Smooth muscle cell (in vitro differentiated cells): ENCODE data around the gene ORM1. TPM values are rescaled to one million over a fixed set of nuclear protein-coding genes. Genes with fewer than 3 reads are reported as not detected.
"Not testable (repeated sequence)": the region's sequence is repeated elsewhere in the genome, so short reads cannot be mapped to it uniquely, and the experiment has no call there.

Experiments used
- DNase-seq: peaks from one replicate; lab custom pipeline; 2025; ENCODE audit not compliant: unreplicated experiment; lab: John Stamatoyannopoulos, UW
- H2AFZ ChIP-seq: fragments of 200-600 bp; sonication (generic); 2 replicates; pipeline ENCODE4 v1.6.0; 2016; ENCODE audit warnings: antibody characterized with exemption, low read depth, mild to moderate bottlenecking
- H3F3A ChIP-seq: fragments of 200-600 bp; sonication (generic); 2 replicates; pipeline ENCODE4 v1.6.0; 2017; ENCODE audit warnings: antibody characterized with exemption, low read depth
- H3K27ac ChIP-seq: fragments of 200-600 bp; sonication (generic); 2 replicates; pipeline ENCODE4 v1.5.1; 2016; ENCODE audit warnings: low read depth, mild to moderate bottlenecking
- H3K27me3 ChIP-seq: fragments of 200-600 bp; sonication (generic); 2 replicates; pipeline ENCODE4 v1.6.1; 2016; ENCODE audit warnings: low read depth, mild to moderate bottlenecking
- H3K36me3 ChIP-seq: fragments of 200-600 bp; sonication (generic); 2 replicates; pipeline ENCODE4 v1.5.1; 2016; ENCODE audit warnings: low read depth
- H3K4me1 ChIP-seq: fragments of 200-600 bp; sonication (generic); 2 replicates; pipeline ENCODE4 v1.5.1; 2016; ENCODE audit warnings: low read depth
- H3K4me2 ChIP-seq: fragments of 200-600 bp; sonication (generic); 2 replicates; pipeline ENCODE4 v1.6.0; 2016; ENCODE audit warnings: mild to moderate bottlenecking
- H3K4me3 ChIP-seq: fragments of 200-600 bp; sonication (generic); 2 replicates; pipeline ENCODE4 v1.5.1; 2016; ENCODE audit warnings: mild to moderate bottlenecking
- H3K79me2 ChIP-seq: fragments of 200-600 bp; sonication (generic); 2 replicates; pipeline ENCODE4 v1.6.0; 2016; ENCODE audit warnings: low read depth, mild to moderate bottlenecking
- H3K9ac ChIP-seq: fragments of 200-600 bp; sonication (generic); 2 replicates; pipeline ENCODE4 v1.6.0; 2016; ENCODE audit warnings: low read depth
- H3K9me3 ChIP-seq: fragments of 200-600 bp; sonication (generic); replicated peaks from 2 replicates; pipeline ENCODE4 v1.5.1; 2016; ENCODE audit warnings: low read depth
- H4K20me1 ChIP-seq: fragments of 200-600 bp; sonication (generic); 2 replicates; pipeline ENCODE4 v1.6.0; 2016; ENCODE audit warnings: low read depth
- CTCF ChIP-seq: fragments of 200-600 bp; sonication (generic); IDR thresholded peaks from 2 replicates; pipeline ENCODE4 v1.5.1; 2017; ENCODE audit warnings: borderline replicate concordance, mild to moderate bottlenecking, antibody characterized with exemption; ENCODE audit not compliant: insufficient read depth, poor library complexity, severe bottlenecking
- WGBS: methylation state at CpG from one replicate; pipeline ENCODE4 v1.1.7; 2016; ENCODE audit warnings: low lambda C conversion rate; 5-methylcytosine and 5-hydroxymethylcytosine counted together
- polyA plus RNA-seq: library from polyadenylated mRNA; unstranded; fragments of >200 nt; fragmentation: Nextera tagmentation; extraction: Ambion mirVana; gene quantifications from 2 replicates; pipeline ENCODE4 v1.2.1, GENCODE V29; 2016
- total RNA-seq: library from RNA; depleted of rRNA; stranded (reverse); fragments of >200 nt; gene quantifications from 2 replicates; pipeline ENCODE4 v1.2.3, GENCODE V29; 2014

ORM1 gene
- total and polyA plus RNA-seq, 2 experiments from 2014 or later = 0.74 TPM; not detected in 1

DNA sequence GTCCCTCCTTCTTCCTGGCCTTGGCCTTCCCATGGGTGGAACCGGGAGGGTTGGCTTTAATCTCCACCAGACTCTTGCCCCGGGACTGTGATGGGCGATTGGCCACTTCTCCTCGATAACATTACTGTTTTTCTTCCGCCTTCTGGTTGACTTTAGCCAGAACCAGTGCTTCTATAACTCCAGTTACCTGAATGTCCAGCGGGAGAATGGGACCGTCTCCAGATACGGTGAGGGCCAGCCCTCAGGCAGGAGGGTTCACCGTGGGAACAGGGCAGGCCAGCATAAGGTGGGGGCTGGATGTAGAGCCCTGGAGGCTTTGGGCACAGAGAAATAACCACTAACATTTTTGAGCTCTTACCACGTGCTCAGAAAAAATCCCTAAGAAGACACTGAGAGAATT is 7.7 kb downstream of the ORM1 start:
- Histone ChIP-seq H3K27ac (no peak overlapping the region), H3K27me3 (no peaks in the 10 kb centered on the region), H3K4me2 (no peak overlapping the region), H3K79me2 (no peaks in the 10 kb centered on the region), H3K4me1 (no peaks in the 10 kb centered on the region), H4K20me1 (no peaks in the 10 kb centered on the region), H3K36me3 (no peaks in the 10 kb centered on the region), H3K4me3 (no peak overlapping the region), H3F3A (no peaks in the 10 kb centered on the region), H3K9ac (no peak overlapping the region), H2AFZ (no peak overlapping the region), H3K9me3 (no peaks in the 10 kb centered on the region)
- TF ChIP-seq CTCF = no peak
- WGBS = 86% methylated on average over 10 of the region's 10 CpGs
- no peak for DNase-seq

DNA sequence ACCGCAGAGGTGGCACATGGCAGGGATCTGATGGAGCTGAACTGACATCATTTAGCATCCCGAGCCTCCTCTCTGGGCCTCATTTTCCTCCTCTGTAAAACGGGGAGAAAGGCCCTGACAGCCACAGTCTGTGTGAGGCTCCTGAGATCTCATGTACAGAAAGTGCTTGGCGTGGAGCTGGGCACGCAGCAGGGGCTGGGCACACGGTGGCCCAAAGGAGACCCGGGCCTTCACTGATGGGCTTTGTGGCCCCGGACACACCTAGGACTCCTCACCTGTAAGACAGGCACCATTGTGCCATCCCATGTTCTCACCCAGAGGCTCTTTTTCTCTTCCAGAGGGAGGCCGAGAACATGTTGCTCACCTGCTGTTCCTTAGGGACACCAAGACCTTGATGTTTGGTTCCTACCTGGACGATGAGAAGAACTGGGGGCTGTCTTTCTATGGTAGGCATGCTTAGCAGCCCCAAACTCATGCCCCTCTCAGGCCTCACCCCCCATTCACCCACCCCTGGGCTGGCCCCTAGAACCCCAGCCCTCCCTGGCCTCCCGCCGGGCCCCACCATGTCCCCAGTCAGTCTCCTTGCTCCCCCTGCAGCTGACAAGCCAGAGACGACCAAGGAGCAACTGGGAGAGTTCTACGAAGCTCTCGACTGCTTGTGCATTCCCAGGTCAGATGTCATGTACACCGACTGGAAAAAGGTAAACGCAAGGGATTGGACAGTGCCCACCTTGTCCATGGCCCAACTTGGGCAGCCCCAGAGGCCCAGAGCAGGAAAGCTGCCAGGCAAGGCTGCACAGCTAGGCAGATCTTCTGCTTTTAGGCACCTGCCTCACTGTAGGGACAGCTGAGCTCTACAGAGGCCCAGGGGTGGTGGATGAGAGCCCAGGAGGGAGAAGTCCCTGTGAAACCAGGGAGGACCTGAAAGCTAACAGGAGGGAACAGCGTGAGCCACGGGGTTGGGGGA is 8.6 kb downstream of the ORM1 start:
- not testable (repeated sequence) for H3K36me3 ChIP-seq, H3K79me2 ChIP-seq, H3K9ac ChIP-seq, H4K20me1 ChIP-seq, H3K4me2 ChIP-seq, H3K4me3 ChIP-seq, H2AFZ ChIP-seq, DNase-seq, H3K27ac ChIP-seq, H3F3A ChIP-seq, H3K9me3 ChIP-seq, H3K27me3 ChIP-seq, H3K4me1 ChIP-seq
- 87% methylated on average over 15 of the region's 19 CpGs for WGBS

DNA sequence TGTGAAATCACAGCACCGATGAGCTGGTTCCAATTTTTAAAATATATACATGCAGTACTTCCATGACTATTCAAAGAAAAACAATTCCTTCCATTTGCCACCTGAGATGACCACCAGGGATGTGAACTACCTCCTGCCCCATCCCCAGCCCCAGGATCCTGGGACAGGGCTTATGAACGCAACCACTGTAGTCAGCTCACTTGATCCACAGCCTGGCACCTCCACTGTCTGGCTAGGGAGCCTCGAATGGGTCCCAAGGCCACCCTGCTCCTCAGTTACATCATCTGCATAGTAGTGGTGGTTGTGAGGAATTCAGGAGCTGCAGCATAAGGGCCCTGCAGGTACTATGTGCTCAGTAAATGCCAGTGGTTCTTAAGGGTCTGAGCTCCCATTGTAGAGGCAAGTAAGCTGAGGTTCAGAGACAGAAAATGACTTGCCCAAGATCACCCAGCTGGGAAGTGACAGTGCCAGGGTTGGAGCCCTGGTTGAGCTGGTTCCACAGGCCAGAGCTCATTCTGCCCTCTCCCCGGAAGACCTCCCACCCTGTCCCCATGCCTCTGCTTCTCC is 9.7 kb downstream of the ORM1 start:
- not testable (repeated sequence) for H2AFZ ChIP-seq, H3K9me3 ChIP-seq, H3K79me2 ChIP-seq, H3K27ac ChIP-seq, H4K20me1 ChIP-seq, H3K36me3 ChIP-seq, H3K9ac ChIP-seq, DNase-seq, H3K27me3 ChIP-seq, H3K4me3 ChIP-seq, H3F3A ChIP-seq, H3K4me2 ChIP-seq, H3K4me1 ChIP-seq
- WGBS = 89% methylated on average over 4 of the region's 4 CpGs

DNA sequence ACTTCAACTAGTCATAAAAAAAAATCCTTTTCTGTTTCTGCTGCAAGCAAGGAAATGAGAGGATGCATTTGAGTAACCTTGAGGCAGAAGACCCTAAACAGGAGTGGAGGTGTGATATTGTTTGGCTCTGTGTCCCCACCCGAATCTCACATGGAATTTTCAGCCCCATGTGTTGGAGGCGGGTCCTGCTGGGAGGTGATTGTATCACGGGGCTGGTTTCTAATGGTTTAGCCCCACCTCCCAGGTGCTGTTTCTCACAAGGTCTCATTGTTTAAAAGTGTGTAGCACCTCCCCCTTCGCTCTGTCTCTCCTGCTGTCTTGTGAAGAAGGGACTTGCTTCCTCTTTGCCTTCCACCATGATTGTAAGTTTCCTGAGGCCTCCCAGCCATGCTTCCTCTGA is 10.8 kb downstream of the ORM1 start:
- H3K9ac ChIP-seq, H3K9me3 ChIP-seq, H4K20me1 ChIP-seq, H3K27me3 ChIP-seq, H3K4me3 ChIP-seq, H2AFZ ChIP-seq, DNase-seq, H3K79me2 ChIP-seq, H3K4me2 ChIP-seq, H3K27ac ChIP-seq, H3K36me3 ChIP-seq, H3F3A ChIP-seq, H3K4me1 ChIP-seq: not testable (repeated sequence)
- WGBS = 91% methylated on average over 3 of the region's 4 CpGs

- H3K4me1 ChIP-seq = no peaks in the 10 kb centered on the region
- no peaks in the 10 kb centered on the region for H3K79me2 ChIP-seq
- TF ChIP-seq CTCF = no peak
- no peak overlapping the region for H3K4me2 ChIP-seq
- no peak overlapping the region for H3K9ac ChIP-seq
- no peaks in the 10 kb centered on the region for H4K20me1 ChIP-seq
- no peaks in the 10 kb centered on the region for H3K27me3 ChIP-seq
- no peaks in the 10 kb centered on the region for H3K36me3 ChIP-seq
- WGBS = 95% methylated on average over 7 of the region's 9 CpGs
- H3F3A ChIP-seq = no peaks in the 10 kb centered on the region
- no peak overlapping the region for H3K27ac ChIP-seq
- H3K4me3 ChIP-seq = no peak overlapping the region
- no peak for DNase-seq
- no peak overlapping the region for H2AFZ ChIP-seq
- no peaks in the 10 kb centered on the region for H3K9me3 ChIP-seq
Observed at GRCh38 chr9:114334490-114334889, 11.6 kb downstream of the ORM1 start.
